Fibroblast of lung (primary cell): ENCODE measurements around the gene MUSTN1. TPM values are rescaled to one million over a fixed set of nuclear protein-coding genes. Genes with fewer than 3 reads are reported as not detected.

Experiments
- DNase-seq, 2 donors: peaks; one replicate each; pipeline versions ENCODE4 v3.0.0 to v3.0.0-alpha.2; 2010; ENCODE audit warnings: low read depth in 2 of 2
- H2AFZ ChIP-seq: 2 replicates; pipeline ENCODE4 v1.5.1; 2012; ENCODE audit warnings: low read length, control low read depth, inconsistent platforms
- H3K27ac ChIP-seq: 2 replicates; pipeline ENCODE4 v1.5.1; 2011; ENCODE audit warnings: low read length, control low read depth; ENCODE audit not compliant: insufficient read depth
- H3K27me3 ChIP-seq: 2 replicates; pipeline ENCODE4 v1.5.1; 2011; ENCODE audit warnings: mild to moderate bottlenecking, low read length; ENCODE audit not compliant: control insufficient read depth, insufficient read depth
- H3K36me3 ChIP-seq: 2 replicates; pipeline ENCODE4 v1.5.1; 2011; ENCODE audit warnings: low read length; ENCODE audit not compliant: control insufficient read depth, insufficient read depth
- H3K4me1 ChIP-seq: 2 replicates; pipeline ENCODE4 v1.5.1; 2011; ENCODE audit warnings: low read length; ENCODE audit not compliant: control insufficient read depth, insufficient read depth; ENCODE audit errors: extremely low read depth
- H3K4me2 ChIP-seq: 2 replicates; pipeline ENCODE4 v1.5.1; 2011; ENCODE audit warnings: low read length, control low read depth; ENCODE audit not compliant: insufficient read depth; ENCODE audit errors: extremely low read depth
- H3K4me3 ChIP-seq, 4 experiments: fragments of 200-600 bp in 1 of 4; sonication (generic) in 1 of 4; replicated peaks in 1 of 4; 2 replicates each; pipeline ENCODE4 v1.5.1; 2011 to 2016; ENCODE audit warnings: low read length in 4 of 4, low read depth in 3 of 4, mild to moderate bottlenecking in 3 of 4, control low read depth in 2 of 4, inconsistent platforms in 1 of 4, mixed read lengths in 1 of 4; ENCODE audit not compliant: insufficient read depth in 1 of 4; ENCODE audit errors: control extremely low read depth in 1 of 4
- H3K79me2 ChIP-seq: 2 replicates; pipeline ENCODE4 v1.5.1; 2012; ENCODE audit warnings: mild to moderate bottlenecking, low read length, inconsistent platforms; ENCODE audit not compliant: control insufficient read depth, insufficient read depth
- H3K9ac ChIP-seq: 2 replicates; pipeline ENCODE4 v1.5.1; 2011; ENCODE audit warnings: mild to moderate bottlenecking, low read length, control low read depth; ENCODE audit not compliant: insufficient read depth
- H3K9me3 ChIP-seq: 2 replicates; pipeline ENCODE4 v1.5.1; 2012; ENCODE audit warnings: low read depth, low read length; ENCODE audit not compliant: control insufficient read depth, insufficient read depth
- H4K20me1 ChIP-seq: 2 replicates; pipeline ENCODE4 v1.5.1; 2011; ENCODE audit warnings: low read length; ENCODE audit not compliant: control insufficient read depth, insufficient read depth; ENCODE audit errors: extremely low read depth
- EZH2 ChIP-seq: IDR thresholded peaks from 2 replicates; pipeline ENCODE4 v1.5.1; 2012; ENCODE audit warnings: low read length, control low read depth, mild to moderate bottlenecking; ENCODE audit errors: missing control alignments
- polyA plus RNA-seq, 2 donors: library from polyadenylated mRNA; depleted of rRNA in 1 of 2; stranded (reverse) in 1 of 2; unstranded in 1 of 2; fragments of >200 nt; gene quantifications; 2 replicates each; pipeline ENCODE4 v1.2.1, GENCODE V29; 2011 to 2012; ENCODE audit warnings: missing spikeins in 1 of 2
- total RNA-seq: library from RNA; depleted of rRNA; stranded (reverse); fragments of >200 nt; gene quantifications from 2 replicates; pipeline ENCODE4 v1.2.1, GENCODE V29; 2014
- TF ChIP-seq, protein P1 (sequence below), 2 donors: IDR thresholded peaks in 1 of 2; conservative IDR thresholded peaks in 1 of 2; 1 replicate in 1 of 2; 2 replicates in 1 of 2; pipeline ENCODE4 v1.5.1; 2011 to 2012; ENCODE audit warnings: low read length in 2 of 2, control low read depth in 1 of 2, inconsistent platforms in 1 of 2, low read depth in 1 of 2, mild to moderate bottlenecking in 1 of 2

MUSTN1 gene
- total and polyA plus RNA-seq, 2 donors (not counting 1 experiment from before 2014, with no cell fraction given): 3.2 TPM; not detected in 1

- TF ChIP-seq EZH2: no peak
- TF ChIP-seq, protein P1, sequence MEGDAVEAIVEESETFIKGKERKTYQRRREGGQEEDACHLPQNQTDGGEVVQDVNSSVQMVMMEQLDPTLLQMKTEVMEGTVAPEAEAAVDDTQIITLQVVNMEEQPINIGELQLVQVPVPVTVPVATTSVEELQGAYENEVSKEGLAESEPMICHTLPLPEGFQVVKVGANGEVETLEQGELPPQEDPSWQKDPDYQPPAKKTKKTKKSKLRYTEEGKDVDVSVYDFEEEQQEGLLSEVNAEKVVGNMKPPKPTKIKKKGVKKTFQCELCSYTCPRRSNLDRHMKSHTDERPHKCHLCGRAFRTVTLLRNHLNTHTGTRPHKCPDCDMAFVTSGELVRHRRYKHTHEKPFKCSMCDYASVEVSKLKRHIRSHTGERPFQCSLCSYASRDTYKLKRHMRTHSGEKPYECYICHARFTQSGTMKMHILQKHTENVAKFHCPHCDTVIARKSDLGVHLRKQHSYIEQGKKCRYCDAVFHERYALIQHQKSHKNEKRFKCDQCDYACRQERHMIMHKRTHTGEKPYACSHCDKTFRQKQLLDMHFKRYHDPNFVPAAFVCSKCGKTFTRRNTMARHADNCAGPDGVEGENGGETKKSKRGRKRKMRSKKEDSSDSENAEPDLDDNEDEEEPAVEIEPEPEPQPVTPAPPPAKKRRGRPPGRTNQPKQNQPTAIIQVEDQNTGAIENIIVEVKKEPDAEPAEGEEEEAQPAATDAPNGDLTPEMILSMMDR (conservative IDR thresholded peaks at IDR 0.05 in 1 of 2, IDR thresholded peaks at IDR 0.05 in 1 of 2; ENCODE audit: low read depth in 1 of 2, low read length in 2 of 2): no peak
- no peaks in the 10 kb centered on the region for H3K27me3 ChIP-seq
- H2AFZ ChIP-seq: no peak overlapping the region
- no peak for DNase-seq
- no peak overlapping the region for H3K27ac ChIP-seq
- no peaks in the 10 kb centered on the region for H3K79me2 ChIP-seq
- H3K4me3 ChIP-seq: no peak overlapping the region
- H3K9ac ChIP-seq: no peak overlapping the region
- no peaks in the 10 kb centered on the region for H4K20me1 ChIP-seq
- H3K36me3 ChIP-seq: peaks cover 6% of the 10 kb centered on the region
- peaks cover 6% of the 10 kb centered on the region for H3K4me1 ChIP-seq
- H3K4me2 ChIP-seq: no peak overlapping the region
- H3K9me3 ChIP-seq: no peaks in the 10 kb centered on the region
Measured at GRCh38 chr3:52847241-52847640, 12.4 kb upstream of the MUSTN1 start.

- Histone ChIP-seq H3K9ac (no peak overlapping the region), H3K27ac (no peak overlapping the region), H3K4me3 (no peak overlapping the region), H3K27me3 (no peaks in the 10 kb centered on the region), H2AFZ (no peak overlapping the region), H3K4me1 (peaks cover 6% of the 10 kb centered on the region), H3K79me2 (no peaks in the 10 kb centered on the region), H3K36me3 (peaks cover 6% of the 10 kb centered on the region), H3K9me3 (no peaks in the 10 kb centered on the region), H3K4me2 (no peak overlapping the region), H4K20me1 (no peaks in the 10 kb centered on the region)
- DNase-seq: no peak
- TF ChIP-seq, protein P1 (conservative IDR thresholded peaks at IDR 0.05 in 1 of 2, IDR thresholded peaks at IDR 0.05 in 1 of 2; ENCODE audit: low read depth in 1 of 2, low read length in 2 of 2): no peak
Measured at GRCh38 chr3:52846432-52846965, 11.7 kb upstream of the MUSTN1 start.

DNA sequence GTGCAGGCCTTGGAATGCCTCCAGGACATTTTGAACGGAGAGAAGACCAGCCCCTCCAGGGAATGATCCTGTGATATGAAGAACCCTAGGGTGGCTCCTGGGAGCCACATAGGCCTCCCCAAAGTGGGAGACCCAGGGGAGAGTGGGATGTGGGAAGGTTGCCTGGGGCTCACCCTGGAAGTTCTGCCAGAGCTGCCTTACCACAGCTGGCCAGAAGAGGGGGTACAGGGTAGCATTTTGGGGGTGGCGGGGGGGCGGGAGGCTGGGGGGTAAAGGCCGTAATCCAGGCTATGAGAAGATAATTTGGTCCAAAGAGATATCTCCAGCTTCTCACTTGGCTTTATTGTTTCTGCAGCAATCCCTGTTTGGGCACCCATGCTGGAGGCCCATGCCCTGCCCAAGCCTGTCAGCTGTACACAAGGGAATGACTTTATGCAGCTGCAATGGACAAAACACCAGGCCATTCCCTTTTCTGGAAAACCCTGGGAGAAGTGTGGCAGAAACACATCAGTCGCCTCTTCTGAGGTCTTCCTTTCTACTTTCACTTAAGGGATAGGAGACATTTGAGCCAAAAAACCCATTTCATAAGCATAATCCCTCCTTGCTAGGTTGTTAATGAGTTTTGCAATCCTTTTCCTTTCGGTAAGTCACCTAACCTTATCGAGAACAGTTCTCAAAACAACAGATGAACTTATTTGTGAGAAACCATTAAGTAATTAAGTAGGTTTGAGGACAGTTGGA is 11.0 kb upstream of the MUSTN1 start:
- no peak for DNase-seq
- TF ChIP-seq, protein P1 (conservative IDR thresholded peaks at IDR 0.05 in 1 of 2, IDR thresholded peaks at IDR 0.05 in 1 of 2; ENCODE audit: low read depth in 1 of 2, low read length in 2 of 2): peak; percentile 17 to 47
- no peak for TF ChIP-seq EZH2
- Histone ChIP-seq H3K9me3 (no peaks in the 10 kb centered on the region), H3K4me2 (no peak overlapping the region), H3K9ac (no peak overlapping the region), H3K36me3 (peaks cover 6% of the 10 kb centered on the region), H3K4me3 (no peak overlapping the region), H4K20me1 (no peaks in the 10 kb centered on the region), H3K4me1 (peaks cover 6% of the 10 kb centered on the region), H3K27ac (no peak overlapping the region), H3K27me3 (no peaks in the 10 kb centered on the region), H2AFZ (no peak overlapping the region), H3K79me2 (no peaks in the 10 kb centered on the region)
